NCI-H524 (cell line): ENCODE measurements around the gene ZNF593.

Experiments
- DNase-seq, 2 experiments: peaks; one replicate each; lab custom pipeline; 2025; lab: John Stamatoyannopoulos, UW

ZNF593 gene

DNA sequence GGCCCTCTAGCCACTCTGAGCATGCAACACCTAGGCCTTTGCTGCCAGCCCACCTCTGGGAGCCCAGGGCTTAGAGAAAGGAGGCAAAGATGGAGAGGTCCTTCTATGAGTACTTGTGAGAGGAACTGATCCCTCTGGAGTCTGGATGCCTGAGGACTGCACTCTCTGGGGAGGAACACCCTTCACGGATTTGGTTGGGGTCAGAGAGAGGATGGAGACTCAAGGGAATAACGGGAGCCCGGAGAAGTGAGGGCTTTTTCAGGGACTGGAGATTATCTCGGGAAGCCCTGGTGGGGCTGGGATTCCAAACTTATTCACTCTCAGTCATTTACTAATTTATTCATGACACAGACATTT lies 532 bp upstream of the ZNF593 start:
- no peak for DNase-seq

DNA sequence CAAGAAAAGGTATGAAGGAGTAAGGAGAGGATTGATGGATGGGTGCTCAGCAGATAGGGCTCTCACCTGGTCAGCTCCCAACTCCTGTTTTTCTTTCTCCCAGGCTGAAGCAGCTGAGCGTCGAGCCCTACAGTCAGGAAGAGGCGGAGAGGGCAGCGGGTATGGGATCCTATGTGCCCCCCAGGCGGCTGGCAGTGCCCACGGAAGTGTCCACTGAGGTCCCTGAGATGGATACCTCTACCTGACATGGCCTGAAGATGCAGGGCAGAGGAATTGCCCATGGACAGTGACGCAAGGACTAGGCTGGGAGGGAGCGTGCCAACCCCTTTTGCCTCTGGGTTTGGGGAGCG lies 739 bp downstream of the ZNF593 start:
- no peak for DNase-seq

DNA sequence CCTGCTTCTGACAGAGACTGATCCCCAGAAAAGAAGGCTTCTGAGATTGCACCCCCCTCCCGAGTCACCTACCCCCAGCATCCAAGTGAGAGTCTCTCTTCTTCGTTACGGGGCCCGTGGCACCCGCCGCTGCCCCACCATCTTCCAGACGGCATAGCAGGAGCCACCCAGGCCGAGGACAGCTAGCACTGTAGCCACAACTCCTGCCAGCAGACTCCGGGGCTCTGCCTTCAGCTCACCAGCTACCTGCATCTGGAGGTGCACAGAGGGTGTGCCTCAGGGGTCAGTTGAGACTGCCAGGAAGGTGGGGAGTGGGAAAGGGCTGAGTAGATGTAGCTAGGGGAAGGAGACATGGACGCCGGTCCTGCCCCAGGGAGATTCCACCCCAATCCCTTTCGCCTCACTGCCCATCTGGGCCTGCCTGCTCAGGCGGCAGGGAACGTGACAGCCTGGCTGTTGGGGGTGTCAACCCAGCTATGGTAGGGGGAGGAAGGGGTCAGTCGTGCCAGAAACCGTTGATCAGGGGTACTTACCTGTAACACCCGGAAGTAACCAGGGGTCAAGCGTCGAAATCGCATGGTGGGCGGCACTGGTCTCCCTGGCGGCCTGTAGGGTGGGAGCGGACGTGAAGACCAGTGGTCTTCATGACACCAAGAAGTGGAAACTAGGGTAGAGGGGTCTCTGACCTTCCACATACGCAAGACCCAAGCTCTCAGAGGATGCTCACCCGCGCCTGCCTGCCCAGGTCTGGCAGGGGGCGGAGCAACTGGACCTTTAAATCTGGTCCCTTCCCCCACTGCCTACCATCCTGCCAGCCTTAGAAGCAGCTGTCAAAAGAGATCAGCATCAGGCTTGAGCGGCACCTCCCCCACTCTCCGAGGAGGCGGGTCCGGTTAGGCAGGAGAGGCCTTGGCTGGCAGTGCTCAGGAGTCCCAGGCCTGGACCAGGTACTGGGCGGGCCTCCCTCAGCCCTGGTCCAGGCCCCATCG lies 1.7 kb downstream of the ZNF593 start, which contains the start of gene ZNF593OS:
Gene ZNF593OS, minus strand, starts transcription at position 749 of the 989 bp plus-strand sequence. Its CDS starts 171 bp downstream, at position 578.
- DNase-seq = no peak

DNA sequence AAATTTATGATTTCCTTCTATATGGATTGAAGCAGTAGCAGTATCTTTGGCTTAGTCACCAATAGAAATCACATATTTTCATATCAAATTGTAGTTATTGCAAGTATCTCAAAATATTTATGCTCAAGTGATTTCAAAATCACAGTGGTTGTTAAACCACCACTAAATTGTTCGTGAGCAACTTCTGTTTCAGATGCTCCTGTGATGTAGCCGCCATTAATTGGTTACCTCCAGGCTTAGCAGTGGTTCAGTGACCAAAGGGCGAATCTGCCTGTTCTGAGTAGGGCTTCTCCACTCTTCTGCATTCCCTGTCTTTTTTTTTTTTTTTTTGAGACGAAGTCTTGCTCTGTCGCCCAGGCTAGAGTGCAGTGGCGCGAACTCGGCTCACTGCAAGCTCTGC lies 5.6 kb downstream of the ZNF593 start:
- no peak for DNase-seq

DNA sequence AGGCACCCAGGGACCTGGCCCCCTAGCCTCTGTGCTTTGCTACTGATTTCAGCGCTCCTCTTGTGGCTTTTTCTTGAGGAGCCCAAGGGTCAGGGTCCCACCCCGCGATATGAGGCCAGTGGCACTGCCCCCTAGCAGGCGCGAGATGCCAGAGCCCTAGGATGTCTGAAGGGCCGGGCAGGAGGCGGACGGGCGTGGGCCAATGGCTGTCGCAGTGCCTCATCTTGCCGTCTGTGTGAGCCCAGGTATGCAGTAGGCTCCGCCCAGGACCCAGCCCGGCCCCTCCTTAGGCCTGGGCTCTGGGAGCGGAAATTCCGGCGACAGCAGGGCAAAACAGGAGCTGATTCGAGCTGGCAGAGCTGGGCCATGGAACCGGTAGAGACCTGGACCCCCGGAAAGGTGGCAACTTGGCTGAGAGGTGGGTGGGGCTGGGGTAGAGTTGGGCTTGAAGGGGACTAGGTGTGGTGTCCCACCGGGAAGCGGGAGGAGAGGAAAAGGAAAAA lies 7.5 kb downstream of the ZNF593 start, which contains the start of gene CNKSR1:
Gene CNKSR1, plus strand, starts transcription at position 310 of the 503 bp plus-strand sequence. Its CDS starts 57 bp downstream, at position 367.
- DNase-seq = no peak

DNA sequence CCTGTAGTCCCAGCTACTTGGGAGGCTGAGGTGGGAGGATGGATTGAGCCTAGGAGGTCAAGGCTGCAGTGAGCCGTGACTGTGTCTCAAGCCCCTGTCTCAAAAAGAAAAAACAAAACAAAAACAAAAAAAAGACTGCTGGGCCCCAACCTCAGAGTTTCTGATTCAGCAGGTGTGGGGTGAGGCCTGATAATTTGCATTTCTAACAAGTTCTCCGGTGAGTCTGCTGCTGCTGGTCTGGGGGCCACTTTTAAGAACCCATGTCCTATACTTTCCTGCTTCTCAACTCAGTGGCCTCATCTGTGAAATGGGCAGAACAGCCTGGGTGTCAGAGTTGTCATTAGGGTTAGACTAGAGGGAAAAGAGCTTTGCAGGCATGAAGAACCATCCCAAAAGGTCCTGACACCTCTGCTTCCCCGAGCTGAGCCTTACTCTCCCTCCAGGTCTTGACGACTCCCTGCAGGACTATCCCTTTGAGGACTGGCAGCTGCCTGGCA lies 10.3 kb downstream of the ZNF593 start:
- DNase-seq = no peak

DNA sequence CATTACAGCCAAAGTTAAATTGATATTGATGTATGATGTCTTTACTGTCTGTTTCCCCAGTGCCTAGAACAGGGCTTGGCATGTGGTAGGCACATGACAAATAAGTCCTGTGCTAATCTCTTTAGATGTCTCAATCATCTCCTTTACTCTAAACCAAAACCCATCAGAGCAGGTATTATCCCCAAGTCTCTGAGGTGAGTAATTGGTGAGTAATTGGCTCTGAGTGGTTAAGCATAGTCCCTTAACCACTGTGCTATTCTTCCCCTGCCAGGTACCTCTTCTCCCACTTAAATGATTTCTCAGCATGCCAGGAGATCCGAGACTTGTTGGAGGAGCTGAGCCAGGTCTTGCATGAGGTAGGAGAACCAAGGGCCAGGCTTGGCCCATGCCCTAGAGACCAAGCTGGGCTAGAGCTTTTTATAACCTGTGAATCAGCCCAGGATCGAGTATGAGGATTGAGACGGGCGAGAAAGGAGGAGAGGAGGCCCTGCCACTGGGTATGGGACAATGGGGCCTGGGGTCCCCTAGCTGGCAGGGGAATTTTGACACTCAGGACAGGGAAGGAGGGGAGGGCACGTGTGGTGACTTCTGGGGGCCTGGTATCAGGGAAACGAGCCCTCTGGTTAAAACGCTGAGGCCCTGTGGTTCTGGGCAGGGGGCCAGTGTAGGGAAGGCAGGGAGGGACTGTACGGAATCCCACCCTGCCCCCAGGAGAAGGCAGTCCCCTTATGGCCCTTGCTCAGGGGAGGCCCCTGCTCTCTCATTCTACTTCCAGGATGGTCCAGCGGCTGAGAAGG lies 12.1 kb downstream of the ZNF593 start:
- no peak for DNase-seq

DNA sequence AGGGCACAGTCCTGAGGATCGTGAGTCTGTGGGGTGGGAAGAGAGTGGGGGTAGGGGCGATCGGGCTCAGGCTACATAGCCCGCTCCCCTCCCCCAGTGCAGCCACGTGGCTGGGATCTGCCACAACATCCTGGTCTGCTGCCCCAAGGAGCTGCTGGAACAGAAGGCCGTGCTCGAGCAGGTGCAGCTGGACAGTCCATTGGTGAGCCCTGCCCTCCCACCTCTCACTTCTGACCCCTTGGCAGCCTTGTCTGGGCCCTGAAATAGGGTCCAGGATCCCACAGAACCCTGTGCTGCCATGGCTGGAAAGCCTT lies 12.6 kb downstream of the ZNF593 start:
- DNase-seq = no peak

DNA sequence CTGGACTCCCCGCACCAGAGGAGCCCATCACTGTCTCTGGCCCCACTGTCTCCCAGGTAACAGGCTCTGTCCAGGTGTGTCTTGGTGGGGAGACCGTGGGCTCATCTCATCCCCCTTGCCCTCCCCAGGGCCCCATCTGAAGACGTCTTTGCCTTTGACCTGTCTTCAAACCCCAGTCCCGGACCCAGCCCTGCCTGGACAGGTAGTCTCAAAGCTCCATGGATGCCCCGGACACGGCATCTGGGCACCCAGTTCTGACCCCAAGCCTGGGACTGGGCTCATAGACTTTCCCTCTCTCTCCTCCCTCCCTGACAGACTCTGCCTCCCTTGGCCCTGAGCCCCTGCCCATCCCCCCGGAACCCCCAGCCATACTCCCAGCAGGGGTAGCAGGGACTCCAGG lies 14.4 kb downstream of the ZNF593 start:
- no peak for DNase-seq

DNA sequence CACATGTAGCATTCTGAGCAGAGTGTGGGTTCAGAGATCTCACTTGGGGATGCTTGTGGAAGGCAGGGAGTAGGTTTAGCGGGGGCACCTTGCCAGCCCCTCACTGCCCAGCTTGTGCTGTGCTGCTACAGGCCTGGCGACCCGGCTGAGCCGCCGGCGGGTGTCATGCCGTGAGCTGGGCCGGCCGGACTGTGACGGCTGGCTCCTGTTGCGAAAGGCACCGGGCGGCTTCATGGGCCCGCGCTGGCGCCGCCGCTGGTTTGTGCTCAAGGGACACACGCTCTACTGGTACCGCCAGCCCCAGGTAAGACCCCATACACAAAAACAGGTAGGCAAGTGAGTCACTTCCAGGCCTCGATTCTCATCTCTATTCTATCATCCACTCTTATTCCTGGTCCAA lies 15.2 kb downstream of the ZNF593 start:
- no peak for DNase-seq

DNA sequence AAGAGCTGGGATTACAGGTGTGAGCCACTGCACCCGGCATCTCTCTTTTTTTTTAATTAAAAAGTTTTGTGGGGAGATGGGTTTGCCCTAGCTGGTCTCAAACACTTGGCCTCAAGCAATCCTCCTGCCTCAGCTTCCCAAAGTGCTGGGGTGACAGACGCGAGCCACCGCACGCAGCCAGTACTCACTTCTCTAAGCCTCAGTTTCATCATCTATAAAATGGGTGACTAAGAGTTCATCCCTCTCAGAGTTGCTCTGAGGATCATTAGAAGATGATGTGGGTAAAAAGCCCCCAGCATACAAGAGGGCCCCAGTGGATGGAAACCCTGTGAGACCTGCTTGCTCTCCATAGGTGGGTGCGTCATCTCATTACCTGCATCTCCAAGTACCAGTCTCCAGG lies 18.2 kb downstream of the ZNF593 start:
- DNase-seq = no peak

DNA sequence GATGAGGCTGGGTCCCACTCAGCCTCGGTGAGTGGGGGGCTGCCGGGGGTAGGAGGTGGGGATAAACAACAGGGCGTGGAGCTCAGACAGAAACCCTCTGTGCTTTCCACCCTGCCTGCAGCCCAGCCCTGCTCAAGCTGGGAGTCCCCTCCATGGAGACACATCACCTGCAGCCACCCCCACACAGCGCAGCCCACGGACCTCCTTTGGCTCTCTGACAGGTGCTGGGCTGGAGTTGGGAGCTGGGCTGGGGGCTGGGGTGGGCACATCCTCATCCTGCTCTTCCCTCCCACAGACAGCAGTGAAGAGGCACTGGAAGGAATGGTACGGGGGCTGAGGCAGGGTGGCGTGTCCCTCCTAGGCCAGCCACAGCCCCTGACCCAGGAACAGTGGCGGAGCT lies 18.8 kb downstream of the ZNF593 start:
- no peak for DNase-seq

DNA sequence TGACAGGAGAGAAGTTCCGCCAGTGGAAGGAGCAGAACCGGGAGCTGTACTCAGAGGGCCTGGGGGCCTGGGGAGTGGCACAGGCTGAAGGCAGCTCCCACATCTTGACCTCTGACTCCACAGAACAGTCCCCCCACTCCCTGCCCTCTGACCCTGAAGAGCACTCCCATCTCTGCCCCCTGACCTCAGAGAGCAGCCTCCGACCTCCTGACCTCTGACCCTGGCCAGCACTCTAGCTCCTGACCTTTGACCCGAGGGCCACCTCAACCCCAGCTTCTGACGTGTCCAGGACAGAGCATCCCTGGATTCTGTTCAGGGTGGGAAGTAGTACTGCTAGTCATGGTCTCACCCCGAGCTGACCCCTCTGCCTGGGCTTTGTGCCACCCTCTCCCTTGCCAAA lies 19.6 kb downstream of the ZNF593 start:
- DNase-seq = no peak

DNA sequence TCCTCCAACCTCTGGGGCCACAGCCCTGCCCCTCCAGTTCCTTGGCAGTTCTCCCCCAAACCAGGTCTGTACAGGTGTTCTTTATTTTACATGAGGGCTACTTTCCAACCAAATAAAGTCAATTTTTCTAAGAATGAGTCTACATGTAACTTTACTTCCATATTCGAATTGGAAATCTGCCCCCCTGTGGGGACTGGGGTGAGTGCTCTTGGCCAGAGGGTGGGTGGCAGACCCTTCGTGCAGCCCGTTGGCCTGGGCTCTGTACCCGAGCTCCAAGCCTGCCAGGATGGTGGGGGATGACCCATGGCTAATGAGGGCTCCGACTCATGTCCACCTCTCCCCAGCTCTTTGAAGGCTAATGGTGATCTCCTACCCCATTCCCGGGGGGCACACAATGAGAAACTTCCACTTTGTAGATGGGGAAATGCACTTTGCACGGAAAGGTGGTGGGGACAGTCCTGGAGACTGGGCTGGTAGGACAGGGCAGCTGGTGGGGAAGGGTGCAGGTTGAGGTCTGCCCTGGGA lies 20.1 kb downstream of the ZNF593 start:
- DNase-seq = no peak

DNA sequence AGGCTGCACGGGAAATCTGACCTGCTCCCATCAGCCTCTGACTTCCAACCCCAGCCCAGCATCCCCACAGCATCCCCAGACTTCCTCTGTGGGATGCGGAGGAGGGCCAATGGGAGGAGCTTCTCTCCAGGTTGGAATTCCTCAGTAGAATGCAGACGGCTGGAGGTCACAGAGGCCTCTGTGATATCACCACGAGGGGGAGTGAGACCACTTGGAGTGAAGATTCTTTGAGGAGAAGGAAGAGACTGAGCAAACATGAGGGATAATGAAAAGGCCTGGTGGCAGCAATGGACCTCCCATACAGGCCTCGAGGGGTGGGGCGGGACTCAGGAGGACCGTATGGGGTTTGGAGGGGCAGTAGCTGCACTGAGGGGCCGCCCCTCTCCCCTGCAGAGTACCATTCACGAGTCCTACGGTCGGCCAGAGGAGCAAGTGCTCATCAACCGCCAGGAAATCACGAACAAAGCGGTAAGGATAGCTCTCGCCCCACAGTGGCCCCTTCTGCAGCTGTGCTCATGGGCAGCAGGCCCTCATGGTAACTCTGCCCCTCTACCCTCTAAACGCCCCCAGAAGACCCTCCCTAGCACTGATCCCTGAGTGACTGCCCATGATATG lies 20.8 kb downstream of the ZNF593 start, which contains the start of gene CATSPER4:
Gene CATSPER4, plus strand, starts transcription at position 230 of the 615 bp plus-strand sequence. Its CDS starts 26 bp downstream, at position 256.
- peak; percentile 6 to 34 for DNase-seq

DNA sequence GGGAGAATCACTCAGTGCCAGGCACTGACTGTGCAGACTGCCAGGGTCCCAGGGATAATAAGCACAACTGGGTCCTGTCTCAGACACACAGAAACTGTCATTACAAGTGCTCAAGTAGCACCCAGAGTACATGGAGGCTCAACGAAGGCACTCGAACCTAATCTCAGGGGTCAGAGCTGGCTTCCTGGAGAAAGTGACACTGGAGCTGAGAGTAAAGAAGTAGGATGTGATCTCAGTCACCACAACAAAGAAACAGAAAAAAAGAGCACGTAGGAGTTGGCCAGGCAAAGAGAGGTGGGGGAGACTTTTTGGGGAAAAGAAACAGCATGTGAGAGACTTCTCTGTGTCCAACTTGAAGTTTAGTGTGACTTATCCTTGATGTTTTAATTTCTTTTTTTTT lies 22.0 kb downstream of the ZNF593 start:
- DNase-seq = no peak

DNA sequence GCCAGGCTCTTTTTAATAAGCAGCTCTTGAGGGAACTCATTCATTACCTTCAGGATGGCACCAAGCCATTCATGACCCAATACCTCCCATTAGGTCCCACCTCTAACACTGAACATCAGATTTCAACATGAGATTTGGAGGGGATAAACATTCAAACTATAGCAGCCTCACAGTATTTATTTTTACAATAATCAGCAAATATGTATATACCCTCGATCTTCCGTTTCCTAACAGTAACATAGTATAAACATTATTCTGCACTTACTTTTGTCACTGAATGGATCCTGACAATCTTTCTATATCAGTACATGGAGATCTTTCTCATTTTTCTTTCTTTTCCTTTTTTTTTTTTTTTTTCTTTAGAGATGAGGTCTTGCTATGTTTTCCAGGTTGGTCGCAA lies 26.1 kb downstream of the ZNF593 start:
- no peak for DNase-seq

DNA sequence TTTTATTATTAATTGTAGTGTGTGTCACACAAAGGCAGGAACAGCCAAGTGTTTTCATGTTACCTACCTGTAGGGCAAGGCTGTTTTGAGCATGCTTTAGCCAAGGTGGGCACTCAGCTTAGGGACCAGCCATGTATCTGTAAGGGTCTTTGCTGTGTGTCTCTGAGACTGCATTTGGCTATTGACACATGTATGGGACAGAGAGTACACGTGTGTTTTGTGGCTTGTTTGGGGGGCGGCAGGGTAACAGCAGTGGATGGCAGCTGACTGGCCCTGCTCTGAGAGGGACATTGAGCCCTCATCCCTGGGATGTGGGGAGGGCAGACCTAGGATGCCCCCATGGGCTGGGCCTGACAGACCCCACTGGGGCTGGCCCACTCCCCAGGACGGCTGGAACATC lies 27.6 kb downstream of the ZNF593 start:
- DNase-seq = no peak

DNA sequence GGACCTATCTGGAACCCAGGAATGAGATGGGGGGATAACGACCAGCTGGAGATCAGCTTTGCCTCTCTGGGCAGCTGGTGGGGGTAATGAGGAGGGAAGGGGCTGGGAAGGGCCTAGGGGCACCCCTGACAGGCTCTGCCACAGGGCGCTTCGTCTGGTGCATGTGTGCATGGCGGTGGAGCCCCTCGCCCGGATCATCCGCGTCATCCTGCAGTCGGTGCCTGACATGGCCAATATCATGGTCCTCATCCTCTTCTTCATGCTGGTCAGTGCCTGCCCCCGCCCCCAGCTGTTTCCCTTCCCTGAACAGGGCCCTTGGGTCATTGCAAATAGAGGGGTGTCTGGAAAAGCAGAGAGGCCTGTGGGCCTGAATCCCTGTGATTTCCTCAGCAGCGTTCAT lies 28.1 kb downstream of the ZNF593 start:
- no peak for DNase-seq

DNA sequence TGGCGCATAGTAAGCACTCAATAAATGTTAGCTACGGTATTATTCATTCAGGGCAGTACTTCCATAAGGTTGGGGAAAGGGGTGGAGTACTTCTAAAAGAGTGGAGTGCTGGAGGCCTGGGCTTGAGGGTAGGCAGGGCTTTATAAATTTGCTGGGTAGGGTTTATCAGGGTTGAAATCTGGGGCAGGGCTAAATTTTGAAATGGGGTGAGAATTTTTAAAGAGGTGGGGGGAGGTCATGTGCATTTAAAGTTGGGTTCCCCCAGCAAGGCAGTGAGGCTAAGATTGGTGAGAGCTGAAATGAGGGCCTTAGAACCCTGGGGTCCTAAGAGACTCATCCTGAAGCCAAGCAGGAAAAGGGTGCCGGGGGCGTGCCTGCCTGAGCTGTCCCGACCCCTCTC lies 30.7 kb downstream of the ZNF593 start:
- no peak for DNase-seq

DNA sequence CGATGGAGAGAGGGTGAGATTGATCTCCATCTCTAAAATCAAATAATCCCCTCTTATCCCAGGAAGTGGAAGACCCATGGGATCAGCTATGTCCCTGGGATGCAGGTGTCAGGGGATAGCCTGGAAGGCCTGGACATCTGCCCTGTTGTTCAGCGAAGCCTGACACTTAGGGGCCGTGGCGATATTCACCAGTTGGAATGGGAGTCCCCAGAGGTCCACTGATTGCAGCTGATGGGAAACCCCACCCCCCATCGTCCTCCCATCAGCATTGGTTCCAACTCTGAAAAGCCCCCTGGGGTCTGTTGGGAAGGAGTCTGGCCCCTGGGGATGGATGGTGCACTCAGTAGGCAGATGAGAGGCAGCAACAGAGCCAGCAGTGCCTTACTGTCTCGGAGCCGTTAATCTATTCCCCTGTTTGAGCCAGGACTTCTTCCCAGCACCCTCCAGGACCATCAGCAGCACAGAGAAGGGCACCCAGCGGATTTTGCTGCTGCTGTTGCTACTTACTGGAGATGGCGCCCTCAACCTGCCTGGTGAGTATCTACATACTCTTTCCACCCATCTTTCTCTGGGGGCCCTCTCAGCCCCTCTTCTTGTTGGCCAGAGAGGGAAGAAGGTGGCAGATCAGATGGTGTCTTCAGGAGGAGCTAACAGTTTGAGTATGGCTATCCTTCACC lies 34.1 kb downstream of the ZNF593 start:
- peak; percentile 13 to 36 for DNase-seq
